Naive thymus-derived CD4-positive, alpha-beta T cell (primary cell): Measurements from ENCODE around the gene POLR1E. TPM values are rescaled to one million over a fixed set of nuclear protein-coding genes. Genes with fewer than 3 reads are reported as not detected.

Source experiments
- ATAC-seq: fragments of 150-1000 bp; cut with Tn5 transposase; 2 replicates; pipeline ENCODE4 v1.10.0; 2021; ENCODE audit warnings: mild to moderate bottlenecking, moderate library complexity
- CTCF ChIA-PET: fragments of 350-600 bp; sonication (Branson Sonifier 250); formaldehyde crosslinking; loops from one replicate; lab custom pipeline; 2021; ENCODE audit warnings: antibody characterized with exemption; lab: Charles Lee
- POLR2A ChIA-PET: fragments of 350-600 bp; sonication (Branson Sonifier 250); formaldehyde crosslinking; loops from one replicate; lab custom pipeline; 2021; ENCODE audit warnings: antibody characterized with exemption, inconsistent platforms; lab: Charles Lee
- DNase-seq, 9 donors: peaks; one replicate each; pipeline versions ENCODE4 v3.0.0 to v3.0.0-alpha.2; 2020 to 2022; ENCODE audit warnings: mixed read lengths in 1 of 9
- H3K27ac ChIP-seq: one replicate; pipeline ENCODE4 v1.7.0; 2013; ENCODE audit warnings: mild to moderate bottlenecking, low read depth, low read length, moderate library complexity
- H3K27me3 ChIP-seq, 2 donors: one replicate each; pipeline ENCODE4 v1.7.0; 2013; ENCODE audit warnings: low read length in 2 of 2, mild to moderate bottlenecking in 2 of 2, moderate library complexity in 2 of 2; ENCODE audit not compliant: control insufficient read depth in 2 of 2, insufficient read depth in 2 of 2
- H3K36me3 ChIP-seq, 3 experiments: 1 replicate in 2 of 3; 2 replicates in 1 of 3; pipeline ENCODE4 v1.7.0; 2013; ENCODE audit warnings: low read length in 3 of 3, mild to moderate bottlenecking in 3 of 3, moderate library complexity in 1 of 3; ENCODE audit not compliant: insufficient read depth in 3 of 3, control insufficient read depth in 2 of 3
- H3K4me1 ChIP-seq, 2 donors: one replicate each; pipeline ENCODE4 v1.7.0; 2013; ENCODE audit warnings: low read length in 2 of 2, mild to moderate bottlenecking in 2 of 2, moderate library complexity in 1 of 2; ENCODE audit not compliant: control insufficient read depth in 2 of 2, insufficient read depth in 2 of 2
- H3K4me3 ChIP-seq: 2 replicates; pipeline ENCODE4 v1.7.0; 2013; ENCODE audit warnings: mild to moderate bottlenecking, low read length
- H3K9me3 ChIP-seq, 3 experiments: 1 replicate in 2 of 3; 2 replicates in 1 of 3; pipeline ENCODE4 v1.7.0; 2013; ENCODE audit warnings: low read length in 3 of 3; ENCODE audit not compliant: control insufficient read depth in 2 of 3
- H3K27ac Mint-ChIP-seq, 9 donors: one replicate each; pipeline ENCODE4 v1.8.0; 2020 to 2022; ENCODE audit warnings: mixed read lengths in 9 of 9, mild to moderate bottlenecking in 8 of 9, moderate library complexity in 5 of 9, inconsistent platforms in 2 of 9
- H3K27me3 Mint-ChIP-seq, 5 donors: one replicate each; pipeline ENCODE4 v1.8.0; 2021 to 2022; ENCODE audit warnings: mixed read lengths in 5 of 5, mild to moderate bottlenecking in 1 of 5
- H3K36me3 Mint-ChIP-seq, 5 donors: one replicate each; pipeline ENCODE4 v1.8.0; 2020 to 2022; ENCODE audit warnings: mixed read lengths in 5 of 5, mild to moderate bottlenecking in 3 of 5, inconsistent platforms in 1 of 5
- H3K4me1 Mint-ChIP-seq, 7 donors: one replicate each; pipeline ENCODE4 v1.8.0; 2020 to 2022; ENCODE audit warnings: mixed read lengths in 7 of 7, mild to moderate bottlenecking in 3 of 7, inconsistent platforms in 1 of 7
- H3K4me3 Mint-ChIP-seq, 10 donors: one replicate each; pipeline ENCODE4 v1.8.0; 2020 to 2022; ENCODE audit warnings: mild to moderate bottlenecking in 10 of 10, mixed read lengths in 10 of 10, moderate library complexity in 6 of 10, inconsistent platforms in 2 of 10
- H3K9me3 Mint-ChIP-seq, 11 donors: one replicate each; pipeline ENCODE4 v1.8.0; 2020 to 2022; ENCODE audit warnings: mixed read lengths in 11 of 11, mild to moderate bottlenecking in 4 of 11, inconsistent platforms in 1 of 11, moderate library complexity in 1 of 11
- intact Hi-C, 2 donors: fragments of 100-400 bp; cut with micrococcal nuclease; formaldehyde crosslinking; loops; one replicate each; pipeline ENCODE4 v1.15.1; 2023
- polyA plus RNA-seq, 2 donors: library from polyadenylated mRNA; unstranded; fragments of 300-500 nt; fragmentation: Illumina TruSeq; gene quantifications; one replicate each; pipeline ENCODE4 v1.2.3, GENCODE V29; 2021
- total RNA-seq, 6 experiments: library from RNA in 5 of 6; stranded (reverse) in 5 of 6; gene quantifications; 1 replicate in 5 of 6; 2 replicates in 1 of 6; pipeline ENCODE4 v1.2.3 and lab custom pipeline; 2021 to 2026

The POLR1E gene
- total and polyA plus RNA-seq, 7 experiments from 2014 or later = 20.7 to 40.0 (median 29.2) TPM

GRCh38 chr9:37495571-37495970 lies 9.8 kb downstream of the POLR1E start:
- POLR2A ChIA-PET = interaction anchor here (0.6 to 0.9 kb wide), 3 partner anchors 9 to 831 kb away, joined by 3 read pairs; partner anchors contain the start of gene POLR1E
- intact Hi-C loops = no loop called here

DNA sequence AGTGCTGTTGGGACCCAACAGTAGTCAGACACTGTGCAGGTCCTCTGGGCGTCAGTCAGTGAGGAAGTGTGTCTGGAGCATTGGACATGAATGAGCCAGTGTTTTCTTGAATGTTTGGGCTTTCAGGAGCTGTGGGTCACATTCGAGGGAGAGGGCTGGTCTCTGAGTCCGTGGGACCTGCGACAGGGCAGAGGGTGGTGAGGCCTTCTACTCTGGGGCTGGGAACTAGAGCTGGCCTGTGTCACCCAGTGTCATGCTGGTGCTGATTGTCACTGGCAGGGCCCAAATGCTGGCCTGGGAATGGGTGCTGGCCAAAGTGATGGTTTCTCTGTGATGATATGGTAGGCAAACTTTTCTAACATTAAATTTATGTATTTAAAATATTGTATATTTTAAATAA lies 10.3 kb downstream of the POLR1E start:
- POLR2A ChIA-PET = no interaction called here
- Mint-ChIP-seq H3K36me3 (peaks cover 13 to 63% (median 34%) of the 10 kb centered on the region in 5 donors), H3K9me3 (no peaks in the 10 kb centered on the region), H3K27ac (peak overlapping the region in 3 of 9 donors; percentile 19 to 50 (median 39)), H3K4me3 (no peak overlapping the region), H3K4me1 (peaks cover 0 to 14% (median 3%) of the 10 kb centered on the region in 7 donors), H3K27me3 (no peaks in the 10 kb centered on the region)
- Histone ChIP-seq H3K4me1 (no peaks in the 10 kb centered on the region), H3K27me3 (no peaks in the 10 kb centered on the region), H3K27ac (no peak overlapping the region), H3K36me3 (peaks cover 6 to 90% (median 28%) of the 10 kb centered on the region in 3 experiments), H3K4me3 (no peak overlapping the region), H3K9me3 (no peaks in the 10 kb centered on the region)
- ATAC-seq (no peak), DNase-seq (no peak)
- CTCF ChIA-PET = interaction anchor here (0.6 kb wide), 2 partner anchors 75 to 83 kb away, joined by 3 to 4 read pairs; no protein-coding TSS in a partner anchor
- intact Hi-C loops = no loop called here

More at GRCh38 chr9:37495571-37495970, 9.8 kb downstream of the POLR1E start:
- H3K27ac Mint-ChIP-seq = peak overlapping the region in 3 of 9 donors; percentile 19 to 50 (median 39)
- H3K9me3 Mint-ChIP-seq = no peaks in the 10 kb centered on the region
- H3K27ac ChIP-seq = no peak overlapping the region
- no peak for ATAC-seq
- H3K36me3 ChIP-seq = peaks cover 6 to 90% (median 28%) of the 10 kb centered on the region in 3 experiments
- no peaks in the 10 kb centered on the region for H3K9me3 ChIP-seq
- peaks cover 13 to 63% (median 36%) of the 10 kb centered on the region in 5 donors for H3K36me3 Mint-ChIP-seq
- no peaks in the 10 kb centered on the region for H3K4me1 ChIP-seq
- CTCF ChIA-PET = interaction anchor here (0.6 kb wide), 1 partner anchor 74 kb away, joined by 4 read pairs; no protein-coding TSS in a partner anchor
- no peak for DNase-seq
- H3K27me3 Mint-ChIP-seq = no peaks in the 10 kb centered on the region
- no peaks in the 10 kb centered on the region for H3K27me3 ChIP-seq
- no peak overlapping the region for H3K4me3 ChIP-seq
- H3K4me1 Mint-ChIP-seq = peaks cover under 1 to 17% (median 5%) of the 10 kb centered on the region in 7 donors
- no peak overlapping the region for H3K4me3 Mint-ChIP-seq

DNA sequence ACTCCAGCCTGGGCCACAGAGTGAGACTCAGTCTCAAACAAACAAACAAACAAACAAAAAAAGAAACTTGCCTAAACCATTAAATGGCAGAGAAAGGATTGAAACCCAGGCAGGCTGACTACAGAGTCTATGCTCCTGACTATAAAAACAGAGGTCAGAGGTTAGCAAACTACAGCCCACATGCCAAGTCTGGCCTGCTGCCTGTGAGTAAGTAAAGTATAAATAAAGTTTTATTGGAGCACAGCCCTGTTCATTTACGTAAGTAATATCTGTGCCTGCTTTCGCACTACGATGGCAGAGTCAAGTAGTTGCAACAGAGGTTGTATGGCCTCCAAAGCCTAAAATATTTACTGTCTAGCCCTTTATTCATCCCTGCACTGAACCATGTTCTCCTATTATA lies 11.6 kb downstream of the POLR1E start:
- Histone ChIP-seq H3K27ac (no peak overlapping the region), H3K36me3 (peaks cover 8 to 90% (median 32%) of the 10 kb centered on the region in 3 experiments), H3K4me3 (no peak overlapping the region), H3K27me3 (no peaks in the 10 kb centered on the region), H3K4me1 (no peaks in the 10 kb centered on the region), H3K9me3 (no peaks in the 10 kb centered on the region)
- Mint-ChIP-seq H3K4me3 (no peak overlapping the region), H3K9me3 (no peaks in the 10 kb centered on the region), H3K4me1 (peaks cover 0 to 11% (median 3%) of the 10 kb centered on the region in 7 donors), H3K27ac (peak overlapping the region in 2 of 9 donors; percentile 22 to 38), H3K36me3 (peaks cover 22 to 68% (median 38%) of the 10 kb centered on the region in 5 donors), H3K27me3 (no peaks in the 10 kb centered on the region)
- ChIA-PET CTCF (no interaction called here), POLR2A (no interaction called here)
- ATAC-seq (no peak), DNase-seq (no peak)
- intact Hi-C loops = no loop called here

DNA sequence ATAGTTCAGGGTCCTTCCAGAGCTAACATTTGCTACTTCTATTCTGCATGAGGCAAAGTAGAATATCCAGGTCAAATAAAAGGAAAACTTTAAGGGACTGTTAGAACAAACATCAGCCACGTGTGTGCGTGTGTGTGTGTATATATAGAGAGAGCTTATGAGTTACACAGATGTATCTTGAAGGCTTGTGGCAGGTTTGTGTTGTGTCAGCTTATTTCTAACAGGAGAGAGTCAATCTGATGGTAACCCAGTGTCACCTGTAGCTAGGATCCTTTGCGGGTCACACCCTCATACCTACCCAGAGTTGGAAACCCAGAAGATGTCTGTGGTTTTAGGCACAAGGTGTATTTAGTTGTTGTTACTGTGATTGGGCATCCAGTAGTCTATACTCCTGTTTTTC lies 12.7 kb downstream of the POLR1E start:
- Mint-ChIP-seq H3K27ac (no peak overlapping the region), H3K4me1 (peaks cover 0 to 8% (median 3%) of the 10 kb centered on the region in 7 donors), H3K9me3 (no peaks in the 10 kb centered on the region), H3K36me3 (peaks cover 27 to 66% (median 38%) of the 10 kb centered on the region in 5 donors), H3K4me3 (no peak overlapping the region), H3K27me3 (no peaks in the 10 kb centered on the region)
- ATAC-seq (no peak), DNase-seq (no peak)
- CTCF ChIA-PET = no interaction called here
- Histone ChIP-seq H3K36me3 (peaks cover 8 to 90% (median 22%) of the 10 kb centered on the region in 3 experiments), H3K27me3 (no peaks in the 10 kb centered on the region), H3K4me3 (no peak overlapping the region), H3K9me3 (no peaks in the 10 kb centered on the region), H3K4me1 (no peaks in the 10 kb centered on the region), H3K27ac (no peak overlapping the region)
- POLR2A ChIA-PET = no interaction called here
- intact Hi-C loops = no loop called here

DNA sequence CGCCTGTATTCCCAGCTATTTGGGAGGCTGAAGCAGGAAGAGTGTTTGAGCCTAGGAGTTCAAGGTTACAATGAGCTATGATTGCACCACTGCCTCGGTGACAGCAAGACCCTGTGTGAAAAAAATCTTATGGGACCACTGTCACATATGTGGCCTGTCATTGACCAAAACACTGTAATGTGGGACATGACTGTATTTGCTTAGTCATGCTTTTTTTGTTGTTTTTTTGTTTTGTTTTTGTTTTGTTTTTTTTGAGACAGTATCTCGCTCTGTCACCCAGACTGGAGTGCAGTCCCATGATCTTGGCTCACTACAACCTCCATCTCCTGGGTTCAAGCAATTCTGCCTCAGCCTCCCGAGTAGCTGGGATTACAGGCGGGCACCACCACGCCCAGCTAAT lies 13.5 kb downstream of the POLR1E start:
- ChIA-PET POLR2A (no interaction called here), CTCF (no interaction called here)

GRCh38 chr9:37501957-37502596 lies 16.3 kb downstream of the POLR1E start:
- Histone ChIP-seq H3K36me3 (peaks cover 8 to 83% (median 13%) of the 10 kb centered on the region in 3 experiments), H3K27me3 (no peaks in the 10 kb centered on the region)
- no peak for DNase-seq

More for the DNA sequence above, 13.5 kb downstream of the POLR1E start:
- Histone ChIP-seq H3K4me3 (no peak overlapping the region), H3K4me1 (peaks cover 0 to 6% of the 10 kb centered on the region in 2 donors), H3K27me3 (no peaks in the 10 kb centered on the region), H3K27ac (no peak overlapping the region), H3K9me3 (no peaks in the 10 kb centered on the region), H3K36me3 (peaks cover 8 to 91% (median 19%) of the 10 kb centered on the region in 3 experiments)
- DNase-seq (no peak), ATAC-seq (no peak)
- peaks cover 30 to 67% (median 36%) of the 10 kb centered on the region in 5 donors for H3K36me3 Mint-ChIP-seq
- intact Hi-C loops = no loop called here
- H3K4me3 Mint-ChIP-seq = no peak overlapping the region
- H3K4me1 Mint-ChIP-seq = peaks cover 0 to 15% (median 5%) of the 10 kb centered on the region in 7 donors
- no peak overlapping the region for H3K27ac Mint-ChIP-seq
- no peaks in the 10 kb centered on the region for H3K27me3 Mint-ChIP-seq
- H3K9me3 Mint-ChIP-seq = no peaks in the 10 kb centered on the region

More at GRCh38 chr9:37501957-37502596, 16.3 kb downstream of the POLR1E start:
- Mint-ChIP-seq H3K27me3 (no peaks in the 10 kb centered on the region), H3K36me3 (peaks cover 17 to 50% (median 25%) of the 10 kb centered on the region in 5 donors), H3K27ac (peak overlapping the region in 3 of 9 donors; percentile 4 to 49 (median 34)), H3K4me3 (no peak overlapping the region), H3K9me3 (no peaks in the 10 kb centered on the region), H3K4me1 (peaks cover 0 to 12% (median 4%) of the 10 kb centered on the region in 7 donors)
- ChIA-PET CTCF (no interaction called here), POLR2A (interaction anchor here (0.6 kb wide), 1 partner anchor 404 kb away, joined by 3 read pairs; no protein-coding TSS in a partner anchor)
- Histone ChIP-seq H3K9me3 (no peaks in the 10 kb centered on the region), H3K27ac (no peak overlapping the region), H3K4me1 (peaks cover 0 to 6% of the 10 kb centered on the region in 2 donors), H3K4me3 (no peak overlapping the region)
- intact Hi-C loops = loop anchor here in 1 of 2 donors (1.0 kb wide), 1 partner anchor 12 kb away; no protein-coding TSS in a partner anchor
- ATAC-seq = no peak
